HepG2 (cell line): Measurements from ENCODE around the gene ZCCHC7.

Experiments
- FOXA1 ChIP-seq, 2 experiments: fragments of 450-650 bp in 1 of 2; sonication (generic) in 1 of 2; formaldehyde crosslinking in 1 of 2; IDR thresholded peaks; 2 replicates each; pipeline versions ENCODE4 v1.4.0 to v1.6.1; 2016 to 2020; ENCODE audit warnings: missing genetic modification reagents in 1 of 2
- KDM4B ChIP-seq: sonication (generic); formaldehyde crosslinking; IDR thresholded peaks from 2 replicates; pipeline ENCODE4 v1.4.0; 2020; ENCODE audit warnings: missing genetic modification reagents

- TF ChIP-seq KDM4B (CRISPR knock-in tag) (no peak), FOXA1 (IDR thresholded peaks at IDR 0.05) (no peak), FOXA1 (CRISPR knock-in tag; IDR thresholded peaks at IDR 0.05) (no peak)
Measured at GRCh38 chr9:37184905-37185867, 64.8 kb downstream of the ZCCHC7 start.
